HL-60 (cell line): ENCODE data around the gene CSN3.

Experiments used
- DNase-seq, 2 experiments: peaks; one replicate each; pipeline ENCODE4 v3.0.0-alpha.2; 2010 to 2020; ENCODE audit warnings: low read depth in 1 of 2, low spot score in 1 of 2
- H3K27ac ChIP-seq: fragments of 250-450 bp; sonication (Bioruptor Pico); replicated peaks from 2 replicates; pipeline ENCODE4 v1.5.1; 2020; ENCODE audit warnings: mild to moderate bottlenecking, moderate library complexity
- H3K27me3 ChIP-seq: fragments of 250-450 bp; sonication (Bioruptor Pico); 2 replicates; pipeline ENCODE4 v1.5.1; 2021; ENCODE audit warnings: mild to moderate bottlenecking, moderate library complexity; ENCODE audit not compliant: insufficient read depth, poor library complexity, severe bottlenecking
- H3K4me3 ChIP-seq: replicated peaks from 2 replicates; pipeline ENCODE4 v1.5.1; 2011; ENCODE audit warnings: mild to moderate bottlenecking, control low read depth, low read length; ENCODE audit not compliant: insufficient read depth
- CTCF ChIP-seq: IDR thresholded peaks from one replicate; pipeline ENCODE4 v1.5.1; 2011; ENCODE audit warnings: low read length, control low read depth, inconsistent platforms; ENCODE audit not compliant: insufficient read depth
- GABPA ChIP-seq: IDR thresholded peaks from 2 replicates; pipeline ENCODE4 v1.6.1; 2012; ENCODE audit warnings: low read depth
- POLR2AphosphoS5 ChIP-seq: IDR thresholded peaks from 2 replicates; pipeline ENCODE4 v1.6.1; 2012; ENCODE audit warnings: low read depth
- REST ChIP-seq: IDR thresholded peaks from 2 replicates; pipeline ENCODE4 v1.6.1; 2012; ENCODE audit warnings: low read depth; ENCODE audit not compliant: insufficient replicate concordance
- SPI1 ChIP-seq: IDR thresholded peaks from 2 replicates; pipeline ENCODE4 v1.6.1; 2012; ENCODE audit warnings: low read depth, mild to moderate bottlenecking, borderline replicate concordance

The CSN3 gene

DNA sequence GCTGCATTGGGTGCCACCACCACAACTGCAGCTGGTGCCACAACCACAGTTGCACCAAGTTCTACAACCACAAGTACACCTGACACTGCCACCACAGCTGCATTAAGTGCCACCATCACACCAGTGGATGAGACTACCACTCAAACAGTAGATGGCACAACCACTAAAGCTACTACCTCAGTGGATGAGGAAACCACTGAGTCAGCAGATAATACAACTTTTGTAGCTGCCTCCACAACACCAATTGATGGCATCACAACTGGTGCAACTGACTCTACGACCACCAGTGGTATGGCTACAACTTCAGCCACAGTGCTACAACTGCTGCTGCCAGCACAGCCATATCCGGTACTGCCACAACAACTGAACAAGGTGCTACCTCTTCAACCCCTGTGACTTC is 57.2 kb downstream of the CSN3 start:
- Histone ChIP-seq H3K27ac (no peak overlapping the region), H3K4me3 (no peak overlapping the region), H3K27me3 (no peaks in the 10 kb centered on the region)
- TF ChIP-seq CTCF (no peak), GABPA (no peak), SPI1 (no peak), POLR2AphosphoS5 (no peak), REST (no peak)
- DNase-seq: no peak

- Histone ChIP-seq H3K4me3 (no peak overlapping the region), H3K27me3 (no peaks in the 10 kb centered on the region), H3K27ac (no peak overlapping the region)
- DNase-seq: no peak
- no peak for TF ChIP-seq POLR2AphosphoS5
- TF ChIP-seq CTCF: no peak
- no peak for TF ChIP-seq SPI1
- TF ChIP-seq REST: no peak
- no peak for TF ChIP-seq GABPA
These were observed 57.8 kb downstream of the CSN3 start for GRCh38 chr4:70300215-70300614.
